IPS DF 4.7 (cell line): ENCODE measurements around the gene CABP5.
A peak's percentile ranks its signal among the peaks of the same experiment; 100 is the strongest.
"Not testable (repeated sequence)": the region's sequence is repeated elsewhere in the genome, so short reads cannot be mapped to it uniquely, and the experiment has no call there.

Experiments
- DNase-seq: peaks from one replicate; pipeline ENCODE4 v3.0.0-alpha.2; 2013; ENCODE audit warnings: low spot score; ENCODE audit errors: extremely low read depth

Gene CABP5

DNA sequence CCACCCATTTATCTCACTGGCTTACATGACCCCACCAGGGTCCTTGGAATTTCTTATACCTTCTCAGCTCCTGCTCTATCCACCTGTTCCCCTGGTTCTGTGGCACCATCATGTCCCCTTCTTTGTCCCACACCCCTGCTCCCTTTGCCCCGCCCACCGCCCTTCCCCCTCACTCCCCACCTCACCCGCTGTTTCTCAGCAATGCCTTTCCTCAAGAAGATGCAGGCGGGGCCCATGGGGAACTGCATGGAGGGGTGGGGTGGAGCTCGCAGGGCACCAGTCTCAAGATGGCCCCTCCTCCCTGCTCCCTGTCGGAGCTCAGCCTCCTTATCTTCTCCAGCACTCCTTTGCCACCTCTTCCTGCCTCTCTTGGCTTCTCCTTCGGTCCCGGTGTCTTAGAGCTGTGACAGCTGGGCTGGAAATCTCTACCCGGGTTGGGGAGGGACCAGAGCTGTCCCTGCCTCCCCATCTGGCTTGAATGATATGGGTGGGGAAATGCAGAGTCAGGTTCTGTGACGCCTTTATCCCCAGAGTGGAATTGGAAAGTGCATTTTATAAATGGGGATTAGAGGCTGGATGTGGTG lies at the start of gene CABP5:
CABP5 (minus strand) TSS at position 405 of the 584 bp plus-strand sequence; CDS start at position 248, 157 bp downstream.
- DNase-seq = no peak

DNA sequence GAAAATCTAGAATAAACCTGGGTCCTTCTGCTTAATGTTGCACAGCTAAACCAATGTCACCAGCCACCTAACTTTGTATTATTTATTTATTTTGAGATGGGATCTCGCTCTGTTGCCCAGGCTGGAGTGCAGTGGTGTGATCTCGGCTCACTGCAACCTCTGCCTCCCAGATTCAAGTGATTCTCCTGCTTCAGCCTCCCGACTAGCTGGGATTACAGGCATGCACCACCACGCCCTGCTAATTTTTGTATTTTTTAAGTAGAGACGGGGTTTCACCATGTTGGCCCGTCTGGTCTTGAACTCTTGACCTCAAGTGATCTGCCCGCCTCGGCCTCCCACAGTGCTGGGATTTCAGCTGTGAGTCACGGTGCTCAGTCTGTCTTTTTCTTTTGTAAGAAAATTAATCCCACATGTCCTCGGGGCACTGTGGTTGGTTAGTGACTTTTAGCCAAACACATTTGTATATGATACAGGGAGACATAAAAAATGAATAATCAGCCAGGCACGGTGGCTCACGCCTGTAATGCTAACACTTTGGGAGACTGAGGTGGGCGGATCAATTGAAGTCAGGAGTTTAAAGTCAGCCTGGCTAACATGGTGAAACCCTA lies 47.3 kb upstream of the CABP5 start:
- not testable (repeated sequence) for DNase-seq

DNA sequence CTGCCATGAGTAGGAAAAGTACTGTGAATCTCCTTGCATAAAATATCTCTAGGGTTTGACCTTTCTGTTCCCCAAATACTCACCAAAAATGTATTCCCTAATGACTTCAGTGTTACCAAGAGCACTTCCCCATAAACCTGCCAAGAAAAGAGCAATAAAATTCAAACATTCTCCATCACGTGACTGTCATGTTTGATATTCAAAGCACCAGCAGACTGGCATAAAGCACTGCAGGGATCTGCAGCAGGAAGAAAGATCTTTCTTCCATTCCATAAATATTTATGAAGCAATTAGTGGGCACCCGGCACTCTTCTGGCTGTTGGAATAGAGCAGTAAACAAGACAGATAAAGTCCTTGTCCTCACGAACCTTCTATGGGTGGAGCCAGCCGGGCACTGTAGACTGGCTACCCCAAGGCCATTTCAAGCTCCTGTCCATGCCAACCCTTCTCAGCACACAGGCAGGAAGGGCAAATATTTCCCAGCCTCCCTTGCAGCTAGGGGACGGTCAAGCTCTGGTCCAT lies 46.5 kb upstream of the CABP5 start:
- DNase-seq = no peak

DNA sequence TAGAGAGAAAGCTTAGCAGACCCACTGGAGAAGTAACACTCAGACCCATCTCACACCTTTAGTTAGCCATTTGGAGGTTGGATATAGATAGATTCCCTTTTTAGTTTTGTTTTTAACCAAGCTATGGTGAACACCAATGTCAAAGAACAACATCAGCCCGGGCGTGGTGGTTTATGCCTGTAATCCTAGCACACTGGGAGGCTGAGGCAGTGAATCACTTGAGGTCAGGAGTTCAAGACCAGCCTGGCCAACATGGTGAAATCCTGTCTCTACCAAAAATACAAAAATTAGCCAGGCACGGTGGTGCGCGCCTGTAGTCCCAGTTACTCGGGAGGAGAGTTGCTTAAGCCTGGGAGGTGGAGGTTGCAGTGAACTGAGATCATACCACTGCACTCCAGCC lies 45.1 kb upstream of the CABP5 start:
- DNase-seq = not testable (repeated sequence)

DNA sequence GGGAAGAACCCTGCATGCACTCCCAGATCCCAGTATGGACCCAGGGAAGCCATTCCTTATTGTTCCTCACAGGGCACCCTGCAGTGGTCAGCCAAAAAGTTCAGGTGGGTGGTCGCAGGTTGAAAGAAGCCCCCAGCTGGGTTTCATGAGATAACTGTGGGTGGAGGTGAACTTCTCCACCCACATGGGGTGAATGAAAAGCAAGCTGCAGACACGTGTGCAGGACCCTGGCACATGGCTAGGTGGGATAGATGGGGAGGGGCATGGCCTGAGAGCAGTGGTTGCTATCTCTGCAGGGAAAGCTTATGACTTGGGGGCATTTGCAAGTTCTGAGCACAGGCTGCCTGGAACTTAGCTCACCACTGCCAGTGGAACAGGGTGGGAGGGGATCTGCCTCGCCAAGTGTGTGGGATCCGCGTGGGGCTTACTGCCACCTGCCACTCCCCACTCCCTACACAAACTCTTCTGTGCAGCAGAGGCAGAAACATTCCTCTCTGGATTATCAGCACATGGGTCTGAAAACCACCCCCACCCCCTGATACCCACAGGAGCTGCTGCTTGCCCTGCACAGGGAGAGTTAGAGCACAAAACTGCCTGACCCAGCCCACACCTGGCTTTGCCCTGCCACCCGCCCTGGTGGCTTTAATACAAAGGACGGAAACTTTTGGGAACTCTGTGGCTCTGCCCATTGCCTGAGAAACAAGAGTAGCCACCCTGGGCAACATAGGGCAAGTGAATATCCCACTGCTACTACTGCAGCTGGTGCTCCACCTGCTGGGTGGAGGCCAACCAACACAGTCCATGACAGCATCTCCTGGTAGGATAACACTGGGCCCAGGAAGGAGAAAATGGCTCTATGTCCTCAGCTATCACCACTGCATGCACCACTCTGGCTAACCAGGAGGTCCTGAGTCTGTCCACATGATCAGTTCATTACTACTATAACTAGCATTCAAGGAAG lies 42.3 kb upstream of the CABP5 start:
- DNase-seq = no peak

DNA sequence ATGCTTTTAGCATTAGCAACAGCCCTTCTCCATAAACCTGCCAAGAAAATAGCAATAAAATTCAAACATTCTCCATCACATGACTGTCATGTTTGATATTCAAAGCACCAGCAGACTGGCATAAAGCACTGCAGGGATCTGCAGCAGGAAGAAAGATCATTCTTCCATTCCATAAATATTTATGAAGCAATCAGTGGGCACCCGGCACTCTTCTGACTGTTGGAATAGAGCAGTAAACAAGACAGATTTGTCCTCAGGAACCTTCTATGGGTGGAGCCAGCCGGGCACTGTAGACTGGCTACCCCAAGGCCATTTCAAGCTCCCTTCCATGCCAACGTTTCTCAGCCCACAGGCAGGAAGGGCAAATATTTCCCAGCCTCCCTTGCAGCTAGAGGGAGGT lies 41.2 kb upstream of the CABP5 start:
- no peak for DNase-seq

DNA sequence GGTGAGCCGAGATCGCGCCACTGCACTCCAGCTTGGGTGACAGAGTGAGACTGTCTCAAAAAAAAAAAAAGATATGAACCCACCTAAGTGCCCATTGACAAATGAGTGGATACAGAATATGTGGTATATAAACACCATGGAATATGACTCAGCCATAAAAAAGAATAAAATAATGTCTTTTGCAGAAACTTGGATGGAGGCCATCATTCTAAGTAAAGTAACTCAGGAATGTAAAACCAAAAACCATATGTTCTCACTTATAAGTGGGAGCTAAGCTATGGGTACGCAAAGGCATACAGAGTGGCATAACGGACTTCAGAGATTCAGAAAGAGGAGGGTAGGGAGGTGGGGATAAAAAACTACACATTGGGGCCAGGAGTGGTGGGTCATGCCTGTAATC lies 37.2 kb upstream of the CABP5 start:
- no peak for DNase-seq

DNA sequence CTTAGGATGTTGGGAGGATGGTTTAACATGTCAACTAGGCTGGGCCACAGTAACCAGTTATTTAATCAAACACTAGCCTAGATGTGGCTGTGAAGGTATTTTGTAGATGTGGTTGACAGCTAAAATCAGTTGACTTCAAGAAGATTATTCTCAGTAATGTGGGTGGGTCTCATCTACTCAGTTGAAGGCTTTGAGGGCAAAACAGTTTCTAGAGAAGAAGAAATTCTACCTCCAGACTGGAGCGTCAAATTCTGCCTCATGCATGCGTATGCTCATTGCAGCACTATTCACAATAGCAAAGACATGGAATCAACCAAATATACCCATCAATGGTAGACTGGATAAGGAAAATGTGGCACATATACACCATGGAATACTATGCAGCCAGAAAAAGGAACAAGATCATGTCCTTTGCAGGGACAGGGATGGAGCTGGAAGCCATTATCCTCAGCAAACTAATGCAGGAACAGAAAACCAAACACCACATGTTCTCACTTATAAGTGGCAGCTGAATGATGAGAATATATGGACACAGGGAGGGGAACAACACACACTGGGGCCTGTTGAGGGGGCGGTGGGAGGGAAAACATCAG lies 26.4 kb upstream of the CABP5 start:
- not testable (repeated sequence) for DNase-seq

DNA sequence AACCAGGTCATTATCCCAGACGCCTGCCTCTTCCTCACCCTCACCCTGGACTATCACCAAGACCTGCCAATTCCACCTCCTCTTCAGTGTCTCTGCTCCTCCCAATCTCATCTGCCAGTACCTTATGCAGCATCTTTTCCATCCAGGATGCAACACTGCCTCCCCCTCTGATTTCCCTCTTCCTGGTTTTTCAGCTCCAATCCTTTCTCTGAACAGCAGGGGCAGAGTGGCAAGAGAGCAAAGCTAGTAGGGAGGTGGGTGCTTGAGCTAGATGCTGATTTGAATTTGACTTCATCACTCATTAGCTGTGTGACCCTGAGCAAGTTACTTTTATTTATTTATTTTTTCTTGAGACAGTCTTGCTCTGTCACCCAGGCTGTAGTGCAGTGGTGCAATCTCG lies 25.6 kb upstream of the CABP5 start:
- no peak for DNase-seq

DNA sequence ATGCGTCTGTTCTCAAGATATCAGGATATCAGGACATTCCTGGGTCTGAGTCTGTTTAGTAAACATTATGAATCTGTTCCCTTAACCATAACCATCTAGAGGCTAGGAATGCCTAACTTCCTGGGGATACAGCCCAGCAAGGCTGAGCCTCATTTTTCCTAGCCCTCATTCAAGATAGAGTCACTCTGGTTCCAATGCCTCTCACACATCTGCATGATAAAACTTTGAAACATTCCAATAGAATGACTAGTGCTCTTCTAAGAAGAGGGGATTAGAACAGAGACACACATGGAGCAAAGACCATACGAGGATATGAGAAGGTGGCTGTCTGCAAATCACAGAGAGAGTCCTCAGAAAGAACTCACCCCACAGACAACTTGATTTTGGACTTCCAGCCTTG lies 20.6 kb upstream of the CABP5 start:
- DNase-seq = peak; percentile 51

DNA sequence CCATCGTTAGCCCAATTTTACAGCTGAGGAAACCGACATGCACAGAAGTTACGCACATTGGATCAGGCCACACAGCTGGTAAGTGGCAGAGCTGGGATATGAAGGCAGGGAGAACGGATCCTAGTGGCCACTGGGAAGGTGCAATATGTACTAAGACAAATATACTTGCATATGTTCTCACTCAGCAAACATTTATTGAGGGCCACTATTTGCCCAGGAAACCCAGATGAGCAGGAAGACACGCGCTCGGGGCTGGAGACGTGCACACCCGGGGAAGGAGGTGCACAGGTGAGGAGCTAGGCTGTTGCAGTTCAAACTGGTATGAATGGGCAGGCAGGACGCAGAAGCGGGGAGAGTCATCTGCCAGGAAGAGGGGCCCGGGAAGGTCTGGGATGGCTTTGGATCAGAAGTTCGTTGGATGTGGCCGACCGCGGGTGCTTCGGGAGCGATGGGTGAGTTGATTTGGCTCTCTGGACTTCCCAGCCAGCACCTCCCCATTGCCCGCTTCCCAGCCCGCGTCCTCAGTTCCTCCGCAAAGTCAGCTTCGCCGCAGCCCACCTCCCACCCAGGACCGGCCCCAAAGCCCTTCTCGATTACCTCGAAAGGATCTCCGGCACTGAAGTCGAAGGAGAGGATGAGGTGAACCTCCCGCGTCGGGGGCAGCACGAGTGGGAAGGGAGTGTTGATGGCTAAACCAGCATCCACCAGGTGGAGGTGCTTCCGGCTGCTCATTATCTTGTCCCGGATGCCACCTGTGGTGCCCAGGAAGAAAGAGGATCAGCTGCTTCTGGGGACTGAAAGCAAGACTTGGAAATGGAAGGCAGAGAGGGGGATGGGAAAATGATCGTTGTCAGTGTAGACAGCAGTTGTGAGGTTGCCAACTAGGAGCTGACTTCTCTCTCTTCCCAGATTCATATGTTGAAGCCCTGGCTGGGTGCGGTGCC lies 17.8 kb upstream of the CABP5 start:
- DNase-seq = peak; percentile 56

DNA sequence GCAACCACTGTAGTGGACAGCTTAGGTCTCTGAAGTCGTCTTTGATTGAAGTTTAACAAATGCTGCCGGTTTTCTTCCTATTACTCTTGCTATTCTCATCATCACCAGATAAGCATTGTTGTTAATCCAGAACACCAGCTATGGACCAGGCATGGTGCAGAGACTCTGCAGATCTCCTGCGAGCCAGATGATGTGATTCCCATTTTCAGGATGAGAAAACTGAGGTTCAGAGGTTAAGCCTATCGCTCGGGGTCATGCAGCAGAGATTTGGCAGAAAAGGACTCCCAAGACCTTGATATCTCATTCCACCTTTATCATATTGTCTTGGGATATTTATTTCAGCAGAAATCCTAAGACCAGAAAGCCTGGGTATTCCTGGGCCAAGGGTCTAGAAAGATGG lies 16.5 kb upstream of the CABP5 start:
- no peak for DNase-seq

DNA sequence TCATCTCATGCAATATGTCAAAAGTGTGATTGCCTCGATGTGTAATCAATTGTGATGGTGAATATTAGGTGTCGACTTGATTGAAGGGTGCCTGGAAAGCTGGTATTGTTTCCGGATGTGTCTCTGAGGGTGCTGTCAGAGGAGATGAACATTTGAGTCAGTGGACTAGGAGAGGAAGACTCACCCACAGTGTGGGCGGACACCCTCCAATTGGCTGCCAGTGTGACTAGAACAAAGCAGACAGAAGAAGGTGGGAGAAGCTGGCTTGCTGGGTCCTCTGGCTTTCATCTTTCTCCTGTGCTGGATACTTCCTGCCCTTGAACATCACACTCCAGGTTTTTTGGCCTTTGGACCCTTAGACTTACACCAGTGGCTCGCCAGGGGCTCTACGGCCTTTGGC lies 15.5 kb upstream of the CABP5 start:
- DNase-seq = no peak

DNA sequence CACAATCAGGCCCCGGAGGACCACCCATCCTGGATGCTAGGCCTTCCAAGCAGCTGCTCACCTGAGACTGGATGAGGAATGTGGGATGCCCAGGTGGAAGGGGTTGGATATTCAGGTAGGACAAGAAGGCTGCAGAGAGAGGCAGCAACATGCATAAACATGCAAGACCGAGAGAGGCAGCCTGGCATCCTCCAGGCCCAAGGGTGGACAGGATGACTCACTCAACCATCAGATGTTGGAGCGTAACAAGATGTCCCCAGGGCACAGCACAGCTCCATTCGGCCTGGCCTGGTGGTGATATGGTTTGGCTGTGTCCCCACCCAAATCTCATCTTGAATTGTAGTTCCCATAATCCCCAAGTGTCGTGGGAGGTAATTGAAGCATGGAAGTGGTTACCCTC lies 10.0 kb upstream of the CABP5 start:
- DNase-seq = no peak

DNA sequence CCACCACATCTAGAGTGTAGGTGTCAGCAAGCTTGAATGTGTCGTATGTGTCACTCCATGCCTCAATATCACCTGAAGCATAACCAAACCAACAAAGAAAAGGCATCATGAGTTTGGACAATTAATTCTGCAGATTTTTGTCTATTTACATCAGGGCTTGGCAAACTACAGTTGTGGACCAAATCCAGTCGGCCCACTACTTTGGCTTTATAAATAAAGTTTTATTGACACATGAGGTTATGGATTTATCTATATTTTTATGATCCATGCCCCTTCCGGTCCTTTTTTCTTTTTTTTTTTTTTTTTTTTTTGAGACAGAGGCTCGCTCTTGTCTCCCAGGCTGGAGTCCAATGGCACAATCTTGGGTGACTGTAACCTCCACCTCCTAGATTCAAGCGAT lies 9.2 kb upstream of the CABP5 start:
- DNase-seq = no peak

DNA sequence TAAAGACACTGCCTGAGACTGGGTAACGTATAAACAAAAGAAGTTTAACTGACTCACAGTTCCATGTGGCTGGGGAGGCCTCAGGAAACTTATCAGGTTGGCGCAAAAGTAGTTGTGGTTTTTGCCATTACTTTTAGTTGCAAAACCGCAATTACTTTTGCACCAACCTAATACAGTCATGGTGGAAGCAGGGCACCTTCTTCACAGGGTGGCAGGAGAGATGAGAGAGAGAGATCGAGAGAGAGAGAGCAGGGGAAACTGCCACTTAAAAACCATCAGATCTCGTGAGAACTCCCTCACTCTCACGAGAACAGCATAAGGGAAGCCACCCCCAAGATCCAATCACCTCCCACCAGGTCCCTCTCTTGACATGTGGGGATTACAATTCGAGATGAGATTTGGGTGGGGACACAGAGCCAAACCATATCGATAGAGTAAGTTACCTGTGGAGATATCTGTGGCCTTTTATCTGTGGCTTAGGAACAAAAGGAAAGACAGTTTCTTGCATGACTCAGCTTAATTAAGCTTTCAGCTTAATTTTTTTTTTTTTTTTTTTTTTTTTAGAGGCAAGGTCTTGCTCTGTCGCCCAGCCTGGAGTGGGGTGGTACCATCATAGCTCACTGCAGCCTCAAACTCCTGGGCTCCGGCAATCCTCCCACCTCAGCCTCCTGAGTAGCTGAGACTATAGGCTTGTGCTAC lies 7.6 kb upstream of the CABP5 start:
- DNase-seq = no peak

DNA sequence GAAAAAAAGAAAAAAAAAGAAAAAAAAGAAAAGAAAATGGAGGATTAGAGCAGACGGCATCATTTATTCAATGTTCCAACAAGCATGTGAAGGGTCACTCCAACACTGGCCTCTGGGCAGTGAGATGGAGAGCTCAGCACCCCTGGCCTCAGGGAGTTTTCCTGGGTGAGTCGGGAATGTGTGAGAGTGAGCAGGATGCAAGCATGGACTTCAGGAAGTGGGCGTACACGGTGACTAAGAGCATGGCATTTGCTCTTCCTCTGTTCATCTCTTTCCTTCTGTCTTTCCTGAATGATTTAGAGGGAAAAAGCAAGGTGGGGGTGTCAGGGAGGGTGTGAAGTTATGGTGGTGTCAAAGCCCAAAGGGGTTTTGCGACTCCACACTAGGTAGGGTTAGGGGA lies 682 bp upstream of the CABP5 start:
- no peak for DNase-seq

DNA sequence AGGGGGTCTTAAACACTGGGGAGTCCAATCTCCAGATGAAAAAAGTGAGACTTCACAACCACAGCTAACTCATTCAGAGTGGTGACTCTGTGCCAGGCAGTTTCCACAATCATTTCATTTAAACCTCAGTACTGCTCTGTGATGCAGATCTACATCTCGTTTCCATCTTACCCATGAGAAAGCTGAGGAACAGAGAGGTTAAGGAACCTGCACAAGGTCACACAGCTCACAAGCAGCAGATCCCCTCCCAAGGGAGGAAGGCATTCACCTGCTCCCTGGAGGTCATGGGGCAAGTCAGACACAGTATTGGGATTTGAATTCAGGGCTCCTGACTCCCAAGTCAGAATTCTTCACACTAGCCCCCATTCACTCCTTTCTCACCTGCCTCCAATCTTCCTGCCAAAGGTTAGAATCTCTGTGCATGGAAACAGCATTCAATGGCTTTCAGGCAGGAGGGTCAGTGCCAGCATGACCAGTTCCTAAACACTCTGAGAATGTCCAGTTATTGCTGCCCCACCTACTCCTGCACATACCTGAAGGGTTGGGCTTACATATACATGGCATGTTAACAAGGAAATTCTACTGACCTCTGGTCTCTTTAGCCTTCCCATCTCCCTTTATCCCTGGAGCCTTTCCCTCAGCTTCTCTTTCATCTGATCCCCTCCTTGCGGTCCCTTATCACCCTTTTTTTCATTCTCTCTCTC lies 1.9 kb downstream of the CABP5 start:
- no peak for DNase-seq

DNA sequence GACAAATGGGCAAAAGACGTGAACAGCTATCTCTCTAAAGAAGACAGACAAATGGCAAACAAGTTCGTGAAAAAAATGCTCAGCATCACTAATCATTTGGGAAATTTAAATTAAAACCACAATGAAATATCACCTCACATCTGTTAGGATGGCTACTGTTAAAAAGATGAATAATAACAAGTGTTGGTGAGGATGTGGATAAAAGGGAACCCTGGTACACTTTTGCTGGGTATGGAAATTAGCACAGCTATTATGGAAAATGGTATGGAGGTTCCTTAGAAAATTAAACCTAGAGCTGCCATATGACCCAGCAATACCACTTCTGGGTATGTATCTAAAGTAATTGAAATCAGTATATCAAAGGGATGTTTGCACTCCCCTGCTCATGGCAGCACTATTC lies 7.1 kb downstream of the CABP5 start:
- DNase-seq = no peak
